ENCODE data around the gene RHEBL1. TPM values are rescaled to one million over a fixed set of nuclear protein-coding genes. Genes with fewer than 3 reads are reported as not detected.

Gene RHEBL1
- total RNA-seq, 1 donor from 2014 or later: 10.4 TPM

DNA sequence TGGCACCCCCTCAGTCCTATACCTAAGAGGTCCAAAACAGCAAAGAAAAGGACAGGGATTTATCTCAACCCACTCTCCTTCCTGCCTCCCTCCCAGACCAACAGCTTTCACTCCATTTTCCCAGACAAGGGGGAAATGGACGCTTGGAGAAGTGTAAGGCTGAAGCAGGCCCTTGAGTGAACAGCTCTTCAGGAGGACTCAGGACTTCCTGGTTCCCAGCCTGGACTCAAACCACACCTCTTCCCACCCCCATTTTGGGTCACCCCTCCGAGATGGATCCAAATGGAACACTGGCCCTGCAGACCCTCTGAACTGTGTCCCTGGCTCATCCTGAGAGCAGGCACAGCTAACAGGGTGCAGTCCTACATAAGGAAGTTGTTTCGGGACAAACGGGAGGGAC is 11.9 kb downstream of the RHEBL1 start:
- intact Hi-C loops (cut with micrococcal nuclease): loop anchor here (2.0 to 5.0 kb wide), 5 partner anchors 131 to 376 kb away; partner anchors contain the start of genes CCNT1, DDX23, KANSL2 and TUBA1A

DNA sequence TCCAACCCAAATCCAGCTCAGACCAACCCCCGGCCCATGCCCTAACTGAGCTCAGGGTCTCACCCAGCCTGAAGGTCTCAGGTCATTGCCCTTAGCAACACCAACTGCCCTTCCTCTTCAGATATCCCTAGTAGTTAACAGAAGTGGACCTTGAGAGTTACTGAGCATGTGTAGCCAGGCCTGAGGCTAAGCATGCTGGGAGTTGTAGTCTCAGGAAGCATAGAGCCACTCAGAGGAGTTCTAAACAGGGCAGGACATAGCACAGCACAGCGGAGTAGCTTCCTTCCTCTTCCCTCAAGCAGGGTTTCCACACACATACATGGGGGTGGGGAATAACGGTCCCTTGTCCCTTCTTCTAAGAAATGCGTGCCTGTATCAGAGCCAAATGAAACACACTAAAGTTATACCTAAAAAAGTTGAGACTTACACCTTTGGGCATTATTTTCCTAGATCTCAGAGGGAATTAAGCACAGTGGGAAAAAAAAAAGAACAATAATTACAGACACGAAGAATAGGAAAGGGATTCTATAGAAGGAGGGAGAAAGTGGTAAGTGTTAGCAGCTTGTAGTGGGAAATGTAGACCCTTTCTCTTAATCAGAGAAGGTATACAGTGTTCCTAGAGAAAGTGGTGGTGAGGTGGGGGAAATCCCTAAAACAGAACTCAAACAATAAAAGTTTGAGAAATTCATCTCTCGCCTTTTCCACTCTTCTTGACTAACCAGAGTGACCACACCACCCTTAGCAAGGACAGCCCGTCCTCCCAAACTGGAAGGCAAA is 13.6 kb downstream of the RHEBL1 start:
- intact Hi-C loops (cut with micrococcal nuclease): loop anchor here (1.0 to 5.0 kb wide), 9 partner anchors 13 to 374 kb away; partner anchors contain the start of genes ARF3, CCNT1, DDX23 and KANSL2

DNA sequence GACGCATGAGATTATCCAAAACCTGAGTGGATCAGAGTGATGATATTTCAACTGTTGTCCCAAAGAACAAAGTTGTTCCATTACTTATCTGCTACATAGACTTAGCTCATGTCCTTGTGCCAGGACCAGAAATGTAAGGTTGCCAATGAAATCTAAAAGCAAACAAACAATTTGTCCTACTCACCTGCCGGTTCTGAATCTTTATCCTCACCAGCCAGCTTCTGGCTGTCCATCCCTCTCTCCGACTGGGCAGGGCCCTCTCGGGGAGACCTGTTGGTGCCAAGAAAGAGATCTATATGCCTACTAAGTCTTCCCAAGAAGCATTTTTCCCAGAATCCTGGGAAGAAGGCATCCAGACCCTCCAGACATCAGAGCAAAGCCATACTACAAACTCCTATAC is 14.7 kb downstream of the RHEBL1 start:
- intact Hi-C loops (cut with micrococcal nuclease): loop anchor here (5.0 kb wide), 2 partner anchors 338 to 373 kb away; partner anchors contain the start of genes CCNT1 and KANSL2

DNA sequence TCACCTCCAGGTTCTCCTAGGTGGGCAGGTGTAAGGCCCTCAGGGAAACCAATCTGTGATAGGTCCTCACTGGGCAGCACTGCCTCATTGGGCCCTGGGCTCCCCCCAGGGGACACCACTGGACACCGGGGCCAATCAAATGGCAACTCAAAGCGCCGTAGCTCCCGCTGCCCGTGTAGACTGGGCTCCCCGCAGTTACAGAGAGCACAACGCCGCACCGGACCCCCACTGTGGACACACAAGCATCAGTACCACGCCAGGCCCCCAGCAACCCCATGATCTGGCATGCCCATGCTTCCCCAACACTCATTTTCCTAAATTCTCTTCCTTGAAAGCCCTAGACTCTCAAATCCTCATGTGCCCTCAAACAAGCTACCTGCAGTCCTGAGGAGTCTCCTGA is 15.3 kb downstream of the RHEBL1 start:
- intact Hi-C loops (cut with micrococcal nuclease): no loop called here

DNA sequence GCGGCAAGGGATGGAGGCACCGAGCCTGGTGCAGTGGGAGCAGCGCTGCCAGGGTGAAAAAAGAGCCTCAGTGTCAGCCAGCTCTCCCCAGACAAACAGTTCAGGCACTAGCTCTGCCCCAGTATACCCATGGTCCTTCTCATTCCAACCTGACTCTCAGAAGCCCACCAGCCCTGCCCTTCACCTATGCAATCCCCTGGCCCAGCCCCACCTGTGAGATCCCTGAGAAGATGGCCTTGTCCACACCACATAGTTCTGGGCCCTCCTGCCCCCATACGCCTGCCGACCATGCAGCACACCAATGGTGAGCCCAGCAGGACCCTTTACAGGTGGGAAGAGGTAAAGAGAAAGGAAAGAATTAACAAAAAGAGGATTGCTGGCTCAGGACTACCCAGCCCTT is 15.7 kb downstream of the RHEBL1 start:
- intact Hi-C loops (cut with micrococcal nuclease): no loop called here

DNA sequence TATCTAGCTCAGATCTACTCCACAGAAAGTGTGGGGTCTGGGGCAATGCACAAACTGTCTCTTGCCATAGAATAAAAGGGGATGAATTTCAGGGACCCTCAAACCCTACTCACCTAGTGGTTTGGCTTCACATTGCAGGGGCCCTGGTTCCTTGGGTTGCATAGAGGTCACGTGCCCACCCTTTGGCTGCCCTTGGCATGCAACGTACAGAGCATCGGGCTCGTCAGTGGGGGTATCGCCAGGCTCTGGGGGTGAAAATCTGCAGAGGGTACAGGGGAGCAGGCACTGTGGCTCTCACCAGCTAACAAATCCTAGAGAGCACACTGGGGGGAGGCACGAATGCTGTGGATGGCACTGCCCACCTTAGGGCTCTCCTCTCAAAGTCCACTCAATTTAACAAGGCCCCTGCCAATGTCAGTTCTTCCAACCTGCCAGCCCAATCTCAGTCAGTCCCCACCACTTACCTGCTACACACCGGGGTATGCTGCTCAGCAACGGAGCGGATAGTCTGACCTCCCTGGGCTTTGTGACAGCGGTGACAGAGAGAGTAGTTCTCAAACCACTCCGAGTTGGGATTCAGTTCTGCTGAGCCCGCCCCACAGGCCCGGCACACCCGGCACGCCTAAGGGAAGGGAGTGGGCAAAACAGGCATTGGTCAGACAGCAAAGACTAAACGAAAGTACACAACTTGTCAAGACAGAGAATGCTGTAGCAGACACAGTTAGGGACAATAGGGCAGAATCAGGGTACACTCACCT is 17.1 kb downstream of the RHEBL1 start:
- intact Hi-C loops (cut with micrococcal nuclease): no loop called here

DNA sequence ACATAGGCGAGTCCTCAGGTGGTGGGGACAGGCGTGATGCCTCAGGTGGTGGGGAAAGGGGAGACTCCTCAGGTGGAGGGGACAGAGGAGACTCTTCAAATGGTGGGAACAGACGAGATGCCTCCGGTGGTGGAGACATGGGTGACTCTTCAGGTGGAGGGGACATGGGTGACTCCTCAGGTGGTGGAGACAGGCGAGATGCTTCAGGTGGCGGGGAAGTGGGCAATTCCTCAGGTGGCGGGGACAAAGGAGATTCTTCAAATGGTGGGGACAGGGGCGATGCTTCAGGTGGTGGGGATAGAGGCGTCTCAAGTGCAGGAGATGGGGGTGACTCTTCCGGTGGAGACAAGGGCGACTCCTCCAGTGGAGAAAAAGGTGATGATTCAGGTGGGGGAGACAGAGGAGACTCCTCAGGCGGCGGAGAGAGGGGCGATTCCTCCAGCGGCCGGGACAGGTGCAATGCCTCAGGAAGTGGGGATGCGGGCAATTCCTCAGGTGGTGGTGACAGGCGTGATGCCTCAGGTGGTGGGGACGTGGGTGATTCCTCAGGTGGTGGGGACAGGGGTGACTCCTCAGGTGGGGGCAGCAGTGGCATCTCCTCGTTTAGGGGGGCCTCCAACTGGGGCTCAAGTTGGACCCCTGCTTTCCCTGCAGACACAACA is 17.9 kb downstream of the RHEBL1 start:
- intact Hi-C loops (cut with micrococcal nuclease): no loop called here

DNA sequence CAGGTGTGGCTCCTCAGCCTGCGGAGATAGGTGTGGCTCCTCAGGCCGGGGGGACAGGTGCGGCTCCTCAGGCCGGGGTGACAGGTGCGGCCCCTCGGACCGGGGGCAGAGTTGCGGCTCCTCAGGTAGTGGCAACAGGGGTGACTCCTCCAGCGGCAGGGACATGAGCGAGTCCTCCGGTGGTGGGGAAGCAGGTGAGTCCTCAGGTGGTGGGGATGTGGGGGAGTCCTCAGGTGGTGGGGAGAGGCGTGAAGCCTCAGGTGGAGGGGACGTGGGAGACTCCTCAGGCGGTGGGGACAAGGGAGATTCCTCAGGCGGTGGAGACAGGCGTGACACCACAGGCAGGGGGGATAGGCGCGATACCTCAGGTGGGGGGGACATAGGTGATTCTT is 18.4 kb downstream of the RHEBL1 start:
- intact Hi-C loops (cut with micrococcal nuclease): no loop called here

DNA sequence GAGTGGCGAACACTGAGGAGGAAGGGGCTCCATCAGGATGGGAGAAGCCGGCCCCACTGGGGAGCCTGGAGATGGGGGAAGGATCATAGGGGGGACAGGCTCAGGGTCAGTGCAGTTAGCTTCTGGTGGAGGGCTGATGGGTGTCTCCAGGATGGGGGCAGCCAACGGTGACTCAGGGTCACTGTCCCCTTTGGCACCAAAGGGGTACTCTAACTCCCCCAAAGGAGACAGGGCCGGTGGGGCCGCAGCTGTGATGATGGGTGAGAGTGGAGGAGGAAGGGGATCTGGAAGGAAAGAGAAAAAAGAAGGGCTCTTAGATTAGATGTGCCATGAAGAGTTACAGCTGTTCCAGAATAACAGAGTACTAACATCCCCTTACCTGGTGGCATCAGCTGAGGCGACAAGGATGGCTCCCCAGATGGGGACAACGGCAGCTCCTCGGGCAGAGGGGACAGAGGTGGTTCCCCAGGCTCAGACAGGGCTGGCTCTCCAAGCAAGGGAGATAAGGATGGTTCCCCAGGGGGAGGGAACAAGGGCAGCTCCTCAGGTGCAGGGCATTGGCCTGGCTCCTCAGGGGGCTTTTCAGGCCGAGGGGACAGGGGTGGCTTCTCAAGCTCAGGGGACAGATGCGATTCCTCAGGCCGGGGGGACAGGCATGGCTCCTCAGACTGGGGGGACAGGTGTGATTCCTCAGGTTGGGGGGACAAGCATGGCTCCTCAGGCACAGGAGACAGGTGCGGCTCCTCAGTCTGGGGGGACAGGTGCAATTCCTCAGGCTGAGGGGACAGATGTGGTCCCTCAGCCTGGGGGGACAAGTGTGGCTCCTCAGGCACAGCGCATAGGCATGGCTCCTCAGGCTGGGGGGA is 19.0 kb downstream of the RHEBL1 start:
- intact Hi-C loops (cut with micrococcal nuclease): no loop called here

DNA sequence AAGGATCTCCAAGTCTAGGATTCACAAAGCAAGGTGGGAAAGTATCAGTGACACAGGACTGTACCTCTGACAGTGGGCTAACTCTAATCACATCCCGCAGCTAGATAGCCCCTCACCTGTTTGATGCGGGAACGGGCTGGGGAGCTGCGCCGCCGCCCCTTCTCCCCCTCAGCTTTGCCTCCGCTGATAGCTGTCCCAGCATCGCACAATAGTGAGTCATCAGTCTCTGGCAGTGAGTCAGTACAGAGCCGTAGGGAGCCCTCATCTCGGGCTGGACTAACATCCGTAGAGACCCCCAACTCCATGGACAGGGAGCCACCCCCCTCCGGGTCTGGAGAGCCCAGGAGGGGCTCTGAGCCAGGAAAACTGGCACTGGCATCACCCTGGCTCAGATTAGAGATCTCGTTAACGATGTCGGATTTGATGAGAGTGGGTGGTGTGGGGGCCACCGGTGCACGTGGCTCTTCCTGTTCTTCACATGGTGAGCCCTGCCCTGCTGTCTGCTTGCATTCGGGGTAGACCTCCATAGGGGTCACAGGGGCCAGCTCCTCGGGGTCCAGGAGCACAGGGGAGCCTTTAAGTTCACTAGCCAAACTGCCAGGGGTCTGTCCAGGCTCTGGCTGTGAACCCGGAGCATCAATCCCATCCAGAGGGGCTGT is 20.1 kb downstream of the RHEBL1 start:
- intact Hi-C loops (cut with micrococcal nuclease): no loop called here

DNA sequence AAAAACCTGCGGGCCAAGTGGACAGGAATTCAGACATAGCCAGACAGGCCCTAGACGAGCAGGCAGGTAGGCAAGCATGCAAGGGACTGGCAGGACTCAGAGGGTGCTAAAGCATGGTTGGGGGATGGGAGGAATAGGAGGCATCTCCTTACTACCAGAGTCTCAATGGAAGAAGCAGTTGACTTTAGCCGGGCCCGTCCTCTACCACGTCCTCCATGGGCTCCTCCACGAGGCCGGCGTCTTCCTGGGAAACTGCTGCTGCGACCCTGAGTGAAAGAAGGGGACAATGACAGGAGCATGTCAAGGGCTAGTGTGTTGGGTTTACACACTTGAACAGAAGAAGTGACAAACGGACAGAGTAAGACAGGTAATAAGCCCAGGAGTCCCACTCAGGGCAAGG is 20.8 kb downstream of the RHEBL1 start:
- intact Hi-C loops (cut with micrococcal nuclease): no loop called here

DNA sequence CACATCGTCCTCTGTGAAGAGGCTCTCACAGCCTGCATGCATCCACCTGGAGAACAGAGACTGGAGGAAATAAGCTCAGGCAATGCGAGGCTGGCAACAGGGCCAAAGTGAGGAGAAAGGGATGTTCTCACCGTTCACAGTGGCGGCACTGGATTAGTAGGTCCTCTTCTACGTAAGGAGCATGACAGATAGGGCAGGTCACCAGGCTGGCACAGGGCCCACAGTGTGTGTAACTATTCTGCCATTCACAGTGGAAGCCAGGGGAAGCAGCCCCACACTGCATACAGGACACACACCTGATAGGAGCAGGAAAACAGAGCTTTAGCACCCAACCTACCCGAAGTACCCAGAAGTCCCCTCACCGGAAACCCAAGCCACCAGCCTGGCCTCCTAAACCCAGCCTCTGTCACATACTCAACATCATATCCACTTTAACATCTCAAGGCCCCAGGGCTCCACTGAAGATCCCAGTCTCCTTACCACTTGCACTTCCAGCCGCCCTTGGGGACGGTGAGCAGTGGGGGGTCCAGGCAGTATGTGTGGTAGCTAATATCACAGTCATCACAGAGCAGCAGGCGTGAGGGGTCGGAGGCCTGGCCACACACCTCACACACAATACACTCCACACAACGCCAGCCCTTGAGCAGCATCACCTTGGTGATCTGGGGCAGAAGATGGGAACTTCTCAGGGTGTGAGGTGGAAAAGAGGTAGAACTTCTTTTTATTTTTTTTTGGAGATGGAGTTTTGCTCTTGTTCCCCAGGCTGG is 23.5 kb downstream of the RHEBL1 start:
- intact Hi-C loops (cut with micrococcal nuclease): no loop called here

DNA sequence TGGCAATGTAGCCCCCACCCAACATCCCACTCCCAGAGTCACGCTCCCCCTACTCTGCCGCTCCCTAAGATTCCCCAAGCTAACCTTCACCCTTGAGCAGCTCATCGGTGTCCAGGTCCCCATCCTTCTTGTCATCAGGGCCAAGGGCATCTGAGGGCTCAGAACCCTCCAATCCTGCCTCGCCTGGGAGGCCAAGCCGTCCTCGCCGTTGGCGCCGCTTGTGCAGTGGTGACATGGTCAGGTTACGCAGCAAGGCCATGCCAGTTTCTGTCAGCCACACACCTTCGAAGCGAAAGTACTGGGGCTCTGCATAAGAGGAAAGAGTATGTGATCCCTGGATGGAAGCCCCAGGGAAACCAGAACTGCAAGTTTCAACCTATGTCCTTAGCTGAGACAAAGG is 25.1 kb downstream of the RHEBL1 start:
- intact Hi-C loops (cut with micrococcal nuclease): no loop called here

DNA sequence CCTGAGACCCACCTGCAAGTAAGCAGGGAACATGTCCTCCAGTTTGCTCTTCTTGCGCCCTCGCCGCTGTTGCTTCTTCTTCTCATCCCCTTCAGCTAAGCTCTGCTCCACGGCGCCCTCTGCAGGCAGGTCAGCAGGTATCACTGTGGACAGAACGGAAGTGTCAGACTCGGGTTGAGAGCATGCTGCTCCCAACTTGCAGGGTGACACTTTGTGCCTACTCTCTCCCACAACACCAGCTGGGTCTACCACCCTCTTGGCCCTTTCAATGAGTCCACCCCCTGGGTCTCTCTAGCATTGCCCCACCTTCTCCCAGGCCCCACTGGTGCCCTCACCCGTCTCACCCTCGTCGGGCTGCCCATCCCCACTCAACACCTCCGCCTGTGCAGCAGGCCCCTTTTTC is 25.9 kb downstream of the RHEBL1 start:
- intact Hi-C loops (cut with micrococcal nuclease): no loop called here

DNA sequence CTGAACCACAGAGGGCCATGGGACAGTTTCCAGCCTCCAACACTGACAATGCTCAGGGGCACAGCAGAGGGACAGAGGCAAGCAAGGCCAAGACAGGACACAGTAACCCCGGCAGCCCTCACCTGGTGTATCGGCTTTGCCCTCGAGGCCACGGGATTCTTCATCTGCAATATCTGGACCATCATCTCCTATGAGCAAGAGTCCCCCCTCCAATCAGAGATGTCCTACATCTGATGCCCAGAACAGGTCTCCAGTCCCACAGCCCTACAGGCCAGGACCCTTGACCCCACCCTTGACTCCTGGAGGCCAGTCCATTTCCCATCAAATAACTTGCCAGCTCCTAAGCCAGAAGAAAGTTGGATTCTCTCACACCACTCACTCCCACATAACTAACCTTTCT is 26.5 kb downstream of the RHEBL1 start:
- intact Hi-C loops (cut with micrococcal nuclease): no loop called here

DNA sequence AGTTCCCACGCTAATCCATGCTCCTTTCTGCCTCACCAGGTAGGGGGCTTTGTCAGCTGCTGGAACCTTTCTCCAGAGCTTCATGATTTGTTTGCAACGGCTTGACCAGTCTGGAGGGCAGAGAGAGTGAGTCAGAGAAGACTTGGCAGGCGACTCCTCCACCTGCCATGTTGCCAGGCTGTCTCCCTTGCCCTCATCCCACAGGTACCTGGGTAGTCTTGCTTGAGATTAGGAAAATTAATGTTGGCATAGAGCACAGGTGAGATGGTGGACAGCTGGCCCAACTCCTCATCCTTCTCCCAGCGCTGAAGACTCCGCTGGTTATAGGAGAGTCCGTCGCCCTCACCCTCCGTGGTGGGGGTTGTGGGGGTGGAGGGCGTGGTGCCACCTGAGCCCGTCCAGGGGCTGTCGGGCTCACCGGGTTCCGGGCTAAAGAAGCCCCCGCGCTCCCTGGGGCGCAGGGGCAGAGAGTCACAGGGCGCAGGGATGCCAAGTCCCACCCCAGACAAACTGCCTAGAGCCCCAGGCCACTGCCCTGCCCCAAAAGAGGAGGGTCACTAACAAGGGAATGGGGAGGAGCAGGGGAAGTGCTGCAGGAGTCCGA is 27.8 kb downstream of the RHEBL1 start:
- intact Hi-C loops (cut with micrococcal nuclease): no loop called here

DNA sequence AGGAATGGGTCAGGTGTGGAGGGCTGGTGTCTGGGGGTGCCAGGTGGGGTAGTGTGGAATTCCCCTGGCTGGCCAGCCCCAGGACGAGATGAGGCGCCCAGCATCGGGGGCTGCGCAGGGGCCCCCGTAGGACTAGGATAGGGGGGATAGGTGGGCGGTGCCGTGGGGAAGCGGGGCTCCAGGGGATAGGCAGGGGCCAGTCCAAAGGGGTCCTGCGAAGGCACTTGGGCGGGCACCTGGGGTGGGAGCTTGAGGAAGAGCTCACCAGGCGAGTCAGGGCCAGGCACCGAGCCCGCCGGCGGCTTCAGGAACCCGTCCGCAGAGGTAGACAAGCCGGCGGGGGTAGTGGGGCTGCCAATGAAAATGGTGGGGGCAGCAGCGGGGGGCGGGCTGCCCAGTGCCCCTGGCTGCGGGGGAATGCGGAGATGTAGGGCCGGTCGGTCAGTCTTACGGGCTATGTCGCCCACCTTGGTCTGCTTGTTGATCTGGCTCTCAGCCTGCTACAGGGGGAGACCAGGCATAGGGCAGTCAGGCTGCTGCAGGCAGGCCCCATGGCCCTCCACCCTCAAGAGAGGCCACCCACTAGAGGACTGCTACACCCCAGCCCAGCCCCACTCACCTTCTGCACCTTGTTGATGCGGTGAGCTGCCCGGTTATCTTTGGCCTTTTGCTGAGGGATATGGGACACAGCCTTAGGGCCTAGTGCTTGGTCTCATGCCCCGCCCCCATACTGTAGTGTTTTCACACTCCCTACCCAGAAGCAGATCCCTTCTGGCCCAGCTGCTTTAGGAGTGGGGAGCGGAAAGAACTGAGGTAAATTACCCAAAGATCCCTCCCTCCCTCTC is 28.5 kb downstream of the RHEBL1 start:
- intact Hi-C loops (cut with micrococcal nuclease): no loop called here

DNA sequence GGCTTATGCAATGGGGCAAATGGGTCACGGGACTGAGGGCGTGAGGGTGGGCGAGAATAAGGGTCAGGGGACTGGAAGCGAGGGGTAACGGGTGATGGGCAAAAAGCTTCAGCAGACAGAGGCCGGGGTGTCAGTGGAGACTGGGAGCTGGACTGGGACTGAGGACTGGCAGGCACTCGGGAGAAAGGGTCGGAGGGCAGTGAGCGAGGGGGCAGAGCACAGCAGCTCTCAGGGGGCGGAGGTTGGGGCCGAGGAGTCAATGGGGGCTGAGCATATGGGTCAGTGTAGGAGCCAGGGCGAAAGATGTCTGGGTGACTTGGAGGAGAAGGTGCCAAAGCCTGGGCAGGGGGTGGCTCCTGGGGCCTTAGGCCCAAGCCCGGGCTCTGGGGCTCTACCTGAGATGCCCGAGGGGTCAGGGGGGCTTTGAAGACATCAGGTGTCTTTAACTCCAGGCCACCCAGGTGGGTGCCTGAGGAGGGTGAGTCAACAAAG is 29.4 kb downstream of the RHEBL1 start:
- intact Hi-C loops (cut with micrococcal nuclease): no loop called here

All from T-helper 1 cell treated with Interleukin-12 subunit alpha and Interleukin-12 subunit beta and Interleukin-4 antibody, amounts not matched to agents 30 ng/mL and 1 ng/mL, for 36 hours (primary cell).